Choroid plexus epithelial cell (primary cell): ENCODE results near the gene AP1AR.

ENCODE experiments used
- DNase-seq: peaks from one replicate; pipeline ENCODE4 v3.0.0-alpha.2; 2010; ENCODE audit warnings: low read depth
- H3K4me3 ChIP-seq: 2 replicates; pipeline ENCODE4 v1.5.1; 2011; ENCODE audit warnings: low read depth, mild to moderate bottlenecking, control low read depth, low read length, moderate library complexity
- CTCF ChIP-seq: conservative IDR thresholded peaks from 2 replicates; pipeline ENCODE4 v1.5.1; 2011; ENCODE audit warnings: low read depth, mild to moderate bottlenecking, control low read depth, inconsistent platforms, low read length, moderate library complexity

AP1AR gene

GRCh38 chr4:112225157-112225556, 6.4 kb upstream of the AP1AR start:
- no peak for DNase-seq
- no peak overlapping the region for H3K4me3 ChIP-seq
- no peak for TF ChIP-seq CTCF

- no peak for TF ChIP-seq CTCF
- peak; percentile 98 for DNase-seq
These were observed 458 bp upstream of the AP1AR start for GRCh38 chr4:112230879-112231778.

GRCh38 chr4:112234952-112235609, 3.5 kb downstream of the AP1AR start:
- DNase-seq = peak; percentile 93
- peak; percentile 89 for TF ChIP-seq CTCF

More at GRCh38 chr4:112230879-112231778, 458 bp upstream of the AP1AR start:
- peak overlapping the region; percentile 92 for H3K4me3 ChIP-seq

GRCh38 chr4:112236040-112236439, 4.5 kb downstream of the AP1AR start:
- no peak for TF ChIP-seq CTCF
- no peak for DNase-seq
- H3K4me3 ChIP-seq = no peak overlapping the region

More at GRCh38 chr4:112234952-112235609, 3.5 kb downstream of the AP1AR start:
- H3K4me3 ChIP-seq = no peak overlapping the region

GRCh38 chr4:112238833-112239232, 7.2 kb downstream of the AP1AR start:
- H3K4me3 ChIP-seq = no peak overlapping the region
- TF ChIP-seq CTCF = no peak
- no peak for DNase-seq

- peak; percentile 30 for DNase-seq
- peak; percentile 43 for TF ChIP-seq CTCF
- no peak overlapping the region for H3K4me3 ChIP-seq
These were observed 13.8 kb downstream of the AP1AR start for GRCh38 chr4:112245383-112245782.

GRCh38 chr4:112247021-112247420, 15.4 kb downstream of the AP1AR start:
- TF ChIP-seq CTCF = no peak
- DNase-seq = no peak
- H3K4me3 ChIP-seq = no peak overlapping the region
